HCT116 (cell line): ENCODE data around the gene PACS2. TPM values are rescaled to one million over a fixed set of nuclear protein-coding genes. Genes with fewer than 3 reads are reported as not detected.
"Not testable (repeated sequence)": the region's sequence is repeated elsewhere in the genome, so short reads cannot be mapped to it uniquely, and the experiment has no call there.

Experiments used
- ATAC-seq: fragments of 200-7000 bp; cut with Tn5 transposase; 2 replicates; pipeline ENCODE4 v1.9.1; 2020; ENCODE audit warnings: mild to moderate bottlenecking, moderate library complexity
- BruUV-seq: library from RNA; stranded (reverse); fragments of 400-500 nt; replicated peaks from 2 replicates; lab custom pipeline; 2021; lab: Mats Ljungman, UMichigan
- CTCF ChIA-PET: fragments of 300-600 bp; sonication (Branson Sonifier 250); formaldehyde crosslinking; loops from one replicate; lab custom pipeline; 2021; ENCODE audit warnings: antibody characterized with exemption; lab: Charles Lee
- POLR2A ChIA-PET: fragments of 300-600, 350-600 bp; sonication (Branson Sonifier 250); formaldehyde crosslinking; loops from one replicate; lab custom pipeline; 2021; ENCODE audit warnings: antibody characterized with exemption; lab: Charles Lee
- RAD21 ChIA-PET, 2 experiments: fragments of 300-600 bp; sonication (Branson Sonifier 250); formaldehyde crosslinking; loops; one replicate each; lab custom pipeline; 2023; ENCODE audit warnings: low total read pairs in 2 of 2; ENCODE audit not compliant: uncharacterized antibody in 2 of 2, unreplicated experiment in 2 of 2, low non-redundant PET in 1 of 2; lab: Charles Lee
- DNase-seq: peaks from one replicate; pipeline ENCODE4 v3.0.0-alpha.2; 2010; ENCODE audit warnings: low read depth, low spot score
- H2AFZ ChIP-seq: fragments of 200-600 bp; shearing (Covaris generic), sonication (generic); 2 replicates; pipeline ENCODE4 v1.6.1; 2017; ENCODE audit warnings: low read depth, mixed run types, mixed read lengths, antibody characterized with exemption, low read length; ENCODE audit not compliant: poor library complexity, severe bottlenecking
- H3K27ac ChIP-seq: 2 replicates; pipeline ENCODE4 v1.5.1; 2012; ENCODE audit warnings: low read depth, low read length
- H3K27me3 ChIP-seq: fragments of 200-600 bp; sonication (generic); 2 replicates; pipeline ENCODE4 v1.6.1; 2016; ENCODE audit warnings: mixed run types, low read length, mixed read lengths; ENCODE audit not compliant: insufficient read depth
- H3K36me3 ChIP-seq, 2 experiments: fragments of 200-500 bp in 1 of 2; fragments of 200-600 bp in 1 of 2; sonication (Bioruptor generic) in 1 of 2; sonication (generic) in 1 of 2; 2 replicates each; pipeline versions ENCODE4 v1.5.1 to v1.6.1; 2014 to 2016; ENCODE audit warnings: low read length in 2 of 2, inconsistent platforms in 1 of 2, mixed read lengths in 1 of 2, mixed run types in 1 of 2; ENCODE audit not compliant: insufficient read depth in 2 of 2, control insufficient read depth in 1 of 2
- H3K4me1 ChIP-seq, 2 experiments: fragments of 200-600 bp in 1 of 2; sonication (generic) in 1 of 2; 2 replicates each; pipeline versions ENCODE4 v1.5.1 to v1.6.1; 2012 to 2017; ENCODE audit warnings: low read length in 2 of 2, inconsistent platforms in 1 of 2, mild to moderate bottlenecking in 1 of 2, mixed read lengths in 1 of 2, mixed run types in 1 of 2, moderate library complexity in 1 of 2; ENCODE audit not compliant: insufficient read depth in 2 of 2, control insufficient read depth in 1 of 2
- H3K4me2 ChIP-seq: fragments of 200-600 bp; sonication (generic); 2 replicates; pipeline ENCODE4 v1.6.1; 2017; ENCODE audit warnings: mixed run types, low read length, mixed read lengths
- H3K4me3 ChIP-seq, 2 experiments: fragments of 200-600 bp in 1 of 2; sonication (generic) in 1 of 2; replicated peaks in 1 of 2; 2 replicates each; pipeline ENCODE4 v1.5.1; 2011 to 2016; ENCODE audit warnings: low read length in 2 of 2, control low read depth in 1 of 2, low read depth in 1 of 2, mild to moderate bottlenecking in 1 of 2, mixed read lengths in 1 of 2, mixed run types in 1 of 2
- H3K79me2 ChIP-seq: fragments of 200-600 bp; sonication (generic); 2 replicates; pipeline ENCODE4 v1.6.1; 2017; ENCODE audit warnings: mild to moderate bottlenecking, mixed run types, low read length, moderate library complexity, mixed read lengths; ENCODE audit not compliant: insufficient read depth
- H3K9ac ChIP-seq: fragments of 200-600 bp; sonication (generic); 2 replicates; pipeline ENCODE4 v1.6.1; 2016; ENCODE audit warnings: low read length, mixed read lengths
- H3K9me2 ChIP-seq: fragments of 200-600 bp; sonication (generic), shearing (Covaris generic); 2 replicates; pipeline ENCODE4 v1.6.1; 2017; ENCODE audit warnings: mixed run types, mild to moderate bottlenecking, moderate library complexity; ENCODE audit not compliant: insufficient read depth
- H3K9me3 ChIP-seq, 2 experiments: fragments of 200-500 bp in 1 of 2; fragments of 200-600 bp in 1 of 2; sonication (Bioruptor generic) in 1 of 2; sonication (generic) in 1 of 2; 2 replicates each; pipeline ENCODE4 v1.6.1; 2014 to 2017; ENCODE audit warnings: low read length in 2 of 2, mixed read lengths in 2 of 2, inconsistent platforms in 1 of 2, low read depth in 1 of 2, mild to moderate bottlenecking in 1 of 2, mixed run types in 1 of 2, moderate library complexity in 1 of 2; ENCODE audit not compliant: control insufficient read depth in 1 of 2, insufficient read depth in 1 of 2
- H4K20me1 ChIP-seq: fragments of 200-600 bp; sonication (generic), shearing (Covaris generic); 2 replicates; pipeline ENCODE4 v1.6.1; 2017; ENCODE audit warnings: mixed run types, mild to moderate bottlenecking, moderate library complexity; ENCODE audit not compliant: insufficient read depth
- CBX3 ChIP-seq: IDR thresholded peaks from 2 replicates; pipeline ENCODE4 v1.6.1; 2012; ENCODE audit warnings: low read depth
- CEBPB ChIP-seq: IDR thresholded peaks from 2 replicates; pipeline ENCODE4 v1.6.1; 2012; ENCODE audit warnings: low read depth
- EGR1 ChIP-seq: IDR thresholded peaks from 2 replicates; pipeline ENCODE4 v1.6.1; 2012; ENCODE audit warnings: low read depth
- ELF1 ChIP-seq: IDR thresholded peaks from 2 replicates; pipeline ENCODE4 v1.6.1; 2012; ENCODE audit warnings: low read depth, borderline replicate concordance
- EZH2phosphoT487 ChIP-seq: fragments of 200-600 bp; IDR thresholded peaks from 2 replicates; pipeline ENCODE4 v1.6.1; 2018; ENCODE audit warnings: antibody characterized with exemption, borderline replicate concordance
- FOSL1 ChIP-seq: IDR thresholded peaks from 2 replicates; pipeline ENCODE4 v1.6.1; 2012; ENCODE audit warnings: low read depth
- JUND ChIP-seq: IDR thresholded peaks from 2 replicates; pipeline ENCODE4 v1.6.1; 2012
- POLR2A ChIP-seq: IDR thresholded peaks from 2 replicates; pipeline ENCODE4 v1.7.0; 2011; ENCODE audit warnings: borderline replicate concordance; ENCODE audit not compliant: insufficient read depth, insufficient read length; ENCODE audit errors: extremely low read depth
- POLR2AphosphoS5 ChIP-seq: IDR thresholded peaks from 2 replicates; pipeline ENCODE4 v1.6.1; 2011; ENCODE audit warnings: mild to moderate bottlenecking, low read depth, low read length, moderate library complexity
- RAD21 ChIP-seq: IDR thresholded peaks from 2 replicates; pipeline ENCODE4 v1.6.1; 2012; ENCODE audit warnings: low read depth, mild to moderate bottlenecking
- TCF7L2 ChIP-seq: IDR thresholded peaks from 2 replicates; pipeline ENCODE4 v1.7.0; 2011; ENCODE audit warnings: borderline replicate concordance, inconsistent platforms; ENCODE audit not compliant: insufficient read depth, insufficient read length; ENCODE audit errors: extremely low read depth
- YY1 ChIP-seq: IDR thresholded peaks from 2 replicates; pipeline ENCODE4 v1.6.1; 2011; ENCODE audit warnings: low read length, low read depth, moderate library complexity, mild to moderate bottlenecking; ENCODE audit not compliant: insufficient replicate concordance; ENCODE audit errors: extremely low read depth
- ZFX ChIP-seq: fragments of 450-650 bp; IDR thresholded peaks from 2 replicates; pipeline ENCODE4 v1.6.1; 2017
- ZNF274 ChIP-seq: fragments of 200-500 bp; sonication (Bioruptor generic); IDR thresholded peaks from 2 replicates; pipeline ENCODE4 v1.6.1; 2014; ENCODE audit warnings: mild to moderate bottlenecking, low read depth, low read length, inconsistent platforms
- intact Hi-C: fragments of 100-400 bp; cut with micrococcal nuclease; formaldehyde crosslinking; loops from 2 replicates; pipeline ENCODE4 v1.10.0; 2022
- total RNA-seq: library from RNA; stranded (reverse); gene quantifications from one replicate; pipeline ENCODE4 v1.2.1, GENCODE V29; 2021; ENCODE audit not compliant: unreplicated experiment
- TF ChIP-seq, protein P1 (sequence below): IDR thresholded peaks from 2 replicates; pipeline ENCODE4 v1.6.1; 2012; ENCODE audit warnings: low read depth

The PACS2 gene
- total RNA-seq, 1 experiment from 2014 or later = 75.5 TPM

DNA sequence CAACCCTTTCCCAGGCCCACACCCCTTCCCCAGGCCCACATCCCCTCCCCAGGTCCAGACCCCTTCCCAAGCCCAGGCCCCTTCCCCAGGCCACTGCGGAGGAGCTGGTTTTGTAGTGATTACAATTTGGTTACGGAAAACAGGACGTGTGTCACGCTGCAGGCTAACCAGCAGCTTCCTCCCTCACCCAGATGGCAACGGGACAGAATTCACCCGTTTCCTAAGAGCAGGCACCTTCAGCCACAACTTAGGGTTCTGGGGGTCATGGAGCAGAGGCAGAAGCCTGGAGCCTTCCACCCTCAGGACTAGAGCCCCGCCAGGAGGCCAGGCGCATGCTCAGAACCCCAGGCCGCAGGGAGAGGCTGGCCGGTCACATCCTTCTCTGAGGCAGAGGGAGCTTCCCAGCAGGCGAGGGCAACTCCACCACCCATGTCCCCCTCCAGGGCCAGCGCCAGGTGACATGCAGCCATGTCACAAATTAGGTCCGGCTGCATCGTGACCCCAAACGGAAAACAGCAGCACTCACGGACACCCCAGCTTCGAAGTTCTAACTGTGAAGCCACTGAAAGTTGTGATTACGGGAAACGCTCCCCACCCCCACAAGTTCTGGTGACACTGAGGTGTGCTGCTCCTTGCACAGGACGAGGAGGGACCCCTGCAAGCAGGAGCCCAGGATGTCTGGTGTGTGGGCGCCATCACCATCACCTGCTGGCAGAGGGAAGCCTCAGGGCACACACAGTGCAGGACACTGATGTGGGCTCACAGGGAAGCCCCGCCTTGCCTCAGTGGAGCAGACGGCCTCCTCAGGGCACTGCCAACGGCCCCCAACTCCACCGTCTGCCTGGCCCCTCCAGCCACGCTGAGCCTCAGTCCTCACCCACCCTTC, 21.5 kb upstream of the PACS2 start (continued):
- TF ChIP-seq EZH2phosphoT487 (no peak), YY1 (no peak), FOSL1 (no peak), POLR2AphosphoS5 (no peak), TCF7L2 (no peak), CEBPB (no peak)

DNA sequence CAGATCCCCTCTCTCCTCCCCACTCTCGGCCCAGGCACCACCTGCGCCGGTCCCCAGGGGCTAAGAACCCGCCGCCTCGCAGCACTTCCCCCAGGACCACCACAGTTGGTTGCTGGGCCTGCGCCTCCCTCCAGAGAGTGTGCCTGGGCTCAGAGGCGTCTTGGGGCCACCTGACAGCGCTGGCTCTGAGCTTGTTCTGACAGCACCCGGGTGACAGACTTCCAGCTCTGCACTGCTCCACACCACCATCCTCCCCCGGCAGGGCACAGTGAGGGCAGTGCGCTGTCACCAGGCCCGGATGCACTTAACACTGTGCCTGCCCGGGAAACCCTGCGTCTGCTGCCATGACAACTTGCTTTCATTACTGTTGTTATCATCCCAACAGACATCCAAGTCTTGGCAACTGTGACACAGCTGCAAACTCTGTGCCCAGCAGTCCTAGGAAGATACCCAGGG, 20.4 kb upstream of the PACS2 start:
- Histone ChIP-seq H2AFZ (no peak overlapping the region), H3K9me2 (no peaks in the 10 kb centered on the region), H3K27me3 (no peaks in the 10 kb centered on the region), H3K9me3 (no peaks in the 10 kb centered on the region), H3K79me2 (peaks cover 87% of the 10 kb centered on the region), H4K20me1 (no peaks in the 10 kb centered on the region), H3K4me2 (no peak overlapping the region), H3K9ac (no peak overlapping the region), H3K36me3 (no peaks in the 10 kb centered on the region), H3K4me3 (no peak overlapping the region), H3K27ac (no peak overlapping the region), H3K4me1 (peaks cover 0 to 2% of the 10 kb centered on the region in 2 experiments; a peak in 2 of 4 replicates)
- DNase-seq (no peak), ATAC-seq (no peak)
- no peak for TF ChIP-seq ZNF274
- no peak for TF ChIP-seq JUND
- TF ChIP-seq, protein P1, sequence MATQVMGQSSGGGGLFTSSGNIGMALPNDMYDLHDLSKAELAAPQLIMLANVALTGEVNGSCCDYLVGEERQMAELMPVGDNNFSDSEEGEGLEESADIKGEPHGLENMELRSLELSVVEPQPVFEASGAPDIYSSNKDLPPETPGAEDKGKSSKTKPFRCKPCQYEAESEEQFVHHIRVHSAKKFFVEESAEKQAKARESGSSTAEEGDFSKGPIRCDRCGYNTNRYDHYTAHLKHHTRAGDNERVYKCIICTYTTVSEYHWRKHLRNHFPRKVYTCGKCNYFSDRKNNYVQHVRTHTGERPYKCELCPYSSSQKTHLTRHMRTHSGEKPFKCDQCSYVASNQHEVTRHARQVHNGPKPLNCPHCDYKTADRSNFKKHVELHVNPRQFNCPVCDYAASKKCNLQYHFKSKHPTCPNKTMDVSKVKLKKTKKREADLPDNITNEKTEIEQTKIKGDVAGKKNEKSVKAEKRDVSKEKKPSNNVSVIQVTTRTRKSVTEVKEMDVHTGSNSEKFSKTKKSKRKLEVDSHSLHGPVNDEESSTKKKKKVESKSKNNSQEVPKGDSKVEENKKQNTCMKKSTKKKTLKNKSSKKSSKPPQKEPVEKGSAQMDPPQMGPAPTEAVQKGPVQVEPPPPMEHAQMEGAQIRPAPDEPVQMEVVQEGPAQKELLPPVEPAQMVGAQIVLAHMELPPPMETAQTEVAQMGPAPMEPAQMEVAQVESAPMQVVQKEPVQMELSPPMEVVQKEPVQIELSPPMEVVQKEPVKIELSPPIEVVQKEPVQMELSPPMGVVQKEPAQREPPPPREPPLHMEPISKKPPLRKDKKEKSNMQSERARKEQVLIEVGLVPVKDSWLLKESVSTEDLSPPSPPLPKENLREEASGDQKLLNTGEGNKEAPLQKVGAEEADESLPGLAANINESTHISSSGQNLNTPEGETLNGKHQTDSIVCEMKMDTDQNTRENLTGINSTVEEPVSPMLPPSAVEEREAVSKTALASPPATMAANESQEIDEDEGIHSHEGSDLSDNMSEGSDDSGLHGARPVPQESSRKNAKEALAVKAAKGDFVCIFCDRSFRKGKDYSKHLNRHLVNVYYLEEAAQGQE = no peak
- TF ChIP-seq EGR1 = no peak
- no peak for TF ChIP-seq POLR2A
- no peak for TF ChIP-seq ZFX
- no peak for TF ChIP-seq RAD21
- no peak for TF ChIP-seq CBX3
- no peak for TF ChIP-seq EZH2phosphoT487
- TF ChIP-seq ELF1 = no peak
- no peak for TF ChIP-seq YY1
- TF ChIP-seq POLR2AphosphoS5 = no peak
- POLR2A ChIA-PET = no interaction called here
- intact Hi-C loops = no loop called here
- no TSS peak for BruUV-seq
- CTCF ChIA-PET = no interaction called here
- RAD21 ChIA-PET = no interaction called here

DNA sequence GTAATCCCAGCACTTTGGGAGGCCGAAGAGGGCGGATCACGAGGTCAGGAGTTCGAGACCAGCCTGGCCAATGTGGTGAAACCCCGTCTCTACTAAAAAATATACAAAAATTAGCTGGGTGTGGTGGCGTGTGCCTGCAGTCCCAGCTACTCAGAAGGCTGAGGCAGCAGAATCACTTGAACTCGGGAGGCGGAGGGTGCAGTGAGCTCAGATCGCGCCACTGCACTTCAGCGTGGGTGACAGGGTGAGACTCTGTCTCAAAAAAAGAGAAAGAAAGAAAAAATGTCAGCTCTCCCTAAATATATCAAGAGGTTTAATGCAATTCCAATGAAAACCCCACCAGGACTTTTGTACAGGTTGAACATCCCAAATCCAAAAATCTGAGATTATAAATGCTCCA, 17.2 kb upstream of the PACS2 start:
- H3K36me3 ChIP-seq, POLR2A ChIA-PET, H4K20me1 ChIP-seq, H3K9ac ChIP-seq, H3K4me3 ChIP-seq, CTCF ChIA-PET, H3K9me2 ChIP-seq, DNase-seq, intact Hi-C loops, RAD21 ChIA-PET, BruUV-seq, ATAC-seq, H3K27ac ChIP-seq, H3K9me3 ChIP-seq, H2AFZ ChIP-seq, H3K4me2 ChIP-seq, H3K27me3 ChIP-seq: not testable (repeated sequence)
- Histone ChIP-seq H3K4me1 (peaks cover 5 to 19% of the 10 kb centered on the region in 2 experiments), H3K79me2 (peaks cover 76% of the 10 kb centered on the region)
